CD14-positive monocyte (primary cell): Measurements from ENCODE around the gene ARHGAP40. TPM values are rescaled to one million over a fixed set of nuclear protein-coding genes. Genes with fewer than 3 reads are reported as not detected.

Experiments
- DNase-seq, 3 donors: peaks; one replicate each; pipeline ENCODE4 v3.0.0-alpha.2; 2011 to 2022
- H2AFZ ChIP-seq: 2 replicates; pipeline ENCODE4 v1.6.0; 2012; ENCODE audit warnings: mild to moderate bottlenecking, low read depth, low read length, inconsistent platforms; ENCODE audit not compliant: insufficient read depth, poor library complexity, severe bottlenecking
- H3K27ac ChIP-seq, 2 donors: 1 replicate in 1 of 2; 2 replicates in 1 of 2; pipeline ENCODE4 v1.5.1; 2012 to 2013; ENCODE audit warnings: low read length in 2 of 2, control low read depth in 1 of 2, inconsistent platforms in 1 of 2, low read depth in 1 of 2, mild to moderate bottlenecking in 1 of 2
- H3K27me3 ChIP-seq, 2 donors: one replicate each; pipeline versions ENCODE4 v1.6.0 to v1.6.1; 2011 to 2013; ENCODE audit warnings: low read length in 2 of 2; ENCODE audit not compliant: control insufficient read depth in 2 of 2, insufficient read depth in 2 of 2
- H3K36me3 ChIP-seq, 2 donors: replicated peaks in 1 of 2; 1 replicate in 1 of 2; 2 replicates in 1 of 2; pipeline versions ENCODE4 v1.5.1 to v1.6.1; 2012 to 2013; ENCODE audit warnings: low read length in 2 of 2, control low read depth in 1 of 2, inconsistent platforms in 1 of 2, mild to moderate bottlenecking in 1 of 2; ENCODE audit not compliant: insufficient read depth in 2 of 2, control insufficient read depth in 1 of 2
- H3K4me1 ChIP-seq, 2 donors: 1 replicate in 1 of 2; 2 replicates in 1 of 2; pipeline versions ENCODE4 v1.5.1 to v1.6.1; 2012 to 2013; ENCODE audit warnings: low read length in 2 of 2, control low read depth in 1 of 2, inconsistent platforms in 1 of 2, mild to moderate bottlenecking in 1 of 2, moderate library complexity in 1 of 2; ENCODE audit not compliant: insufficient read depth in 2 of 2, control insufficient read depth in 1 of 2
- H3K4me2 ChIP-seq: replicated peaks from 2 replicates; pipeline ENCODE3; 2012; ENCODE audit warnings: low read length, moderate library complexity, mild to moderate bottlenecking; ENCODE audit not compliant: poor library complexity, severe bottlenecking; ENCODE audit errors: extremely low read depth
- H3K4me3 ChIP-seq, 3 experiments: fragments of 200-600 bp in 1 of 3; sonication (generic) in 1 of 3; replicated peaks in 1 of 3; 1 replicate in 2 of 3; 2 replicates in 1 of 3; pipeline ENCODE4 v1.5.1; 2011 to 2013; ENCODE audit warnings: low read length in 3 of 3, mild to moderate bottlenecking in 3 of 3, control low read depth in 2 of 3, low read depth in 2 of 3, inconsistent platforms in 1 of 3, moderate library complexity in 1 of 3
- H3K79me2 ChIP-seq: 2 replicates; pipeline ENCODE4 v1.6.0; 2012; ENCODE audit warnings: mild to moderate bottlenecking, control low read depth, inconsistent platforms, low read length, moderate library complexity; ENCODE audit not compliant: insufficient read depth
- H3K9ac ChIP-seq: 2 replicates; pipeline ENCODE4 v1.6.0; 2017; ENCODE audit warnings: low read length, mild to moderate bottlenecking; ENCODE audit not compliant: insufficient read depth, poor library complexity, severe bottlenecking
- H3K9me3 ChIP-seq, 2 donors: replicated peaks in 1 of 2; 1 replicate in 1 of 2; 2 replicates in 1 of 2; pipeline versions ENCODE4 v1.5.1 to v1.6.1; 2012 to 2013; ENCODE audit warnings: low read length in 2 of 2, control low read depth in 1 of 2; ENCODE audit not compliant: control insufficient read depth in 1 of 2, insufficient read depth in 1 of 2
- H4K20me1 ChIP-seq: 2 replicates; pipeline ENCODE4 v1.6.0; 2012; ENCODE audit warnings: mild to moderate bottlenecking, low read length, control low read depth, moderate library complexity; ENCODE audit not compliant: insufficient read depth
- H3K27ac Mint-ChIP-seq, 7 donors: one replicate each; pipeline ENCODE4 v1.8.0; 2020; ENCODE audit warnings: mild to moderate bottlenecking in 7 of 7, mixed read lengths in 7 of 7, moderate library complexity in 6 of 7, inconsistent platforms in 2 of 7
- H3K27me3 Mint-ChIP-seq, 3 donors: one replicate each; pipeline ENCODE4 v1.8.0; 2021 to 2022; ENCODE audit warnings: low read depth in 3 of 3, mild to moderate bottlenecking in 3 of 3, mixed read lengths in 3 of 3, moderate library complexity in 3 of 3, inconsistent platforms in 1 of 3
- H3K36me3 Mint-ChIP-seq, 2 donors: one replicate each; pipeline ENCODE4 v1.8.0; 2020; ENCODE audit warnings: mixed read lengths in 2 of 2, inconsistent platforms in 1 of 2, mild to moderate bottlenecking in 1 of 2
- H3K4me1 Mint-ChIP-seq: one replicate; pipeline ENCODE4 v1.8.0; 2020; ENCODE audit warnings: mild to moderate bottlenecking, mixed read lengths
- H3K4me3 Mint-ChIP-seq, 2 donors: one replicate each; pipeline ENCODE4 v1.8.0; 2020; ENCODE audit warnings: mild to moderate bottlenecking in 2 of 2, mixed read lengths in 2 of 2, moderate library complexity in 1 of 2
- H3K9me3 Mint-ChIP-seq, 7 donors: one replicate each; pipeline ENCODE4 v1.8.0; 2020 to 2022; ENCODE audit warnings: mixed read lengths in 7 of 7, mild to moderate bottlenecking in 6 of 7, moderate library complexity in 6 of 7, inconsistent platforms in 2 of 7
- WGBS: methylation state at CpG from one replicate; pipeline ENCODE4 v1.1.5; 2013; ENCODE audit warnings: missing lambda C conversion rate; ENCODE audit not compliant: insufficient coverage; 5-methylcytosine and 5-hydroxymethylcytosine counted together
- intact Hi-C, 2 donors: fragments of 100-400 bp; cut with micrococcal nuclease; formaldehyde crosslinking; loops; one replicate each; pipeline versions ENCODE4 v1.15.0 to v1.15.1; 2023
- polyA plus RNA-seq, 3 donors: library from polyadenylated mRNA; depleted of rRNA in 1 of 3; unstranded in 2 of 3; stranded (reverse) in 1 of 3; fragments of 300-500 nt in 2 of 3; fragments of >200 nt in 1 of 3; fragmentation: Illumina TruSeq in 2 of 3; gene quantifications; 1 replicate in 2 of 3; 2 replicates in 1 of 3; pipeline ENCODE4 v1.2.3, GENCODE V29; 2012 to 2021
- TF ChIP-seq, protein P1 (sequence below): fragments of 200-600 bp; IDR thresholded peaks from one replicate; pipeline ENCODE4 v1.8.0; 2022; ENCODE audit warnings: antibody characterized with exemption, mild to moderate bottlenecking

ARHGAP40 gene
- polyA plus RNA-seq, 3 donors, result not detected

DNA sequence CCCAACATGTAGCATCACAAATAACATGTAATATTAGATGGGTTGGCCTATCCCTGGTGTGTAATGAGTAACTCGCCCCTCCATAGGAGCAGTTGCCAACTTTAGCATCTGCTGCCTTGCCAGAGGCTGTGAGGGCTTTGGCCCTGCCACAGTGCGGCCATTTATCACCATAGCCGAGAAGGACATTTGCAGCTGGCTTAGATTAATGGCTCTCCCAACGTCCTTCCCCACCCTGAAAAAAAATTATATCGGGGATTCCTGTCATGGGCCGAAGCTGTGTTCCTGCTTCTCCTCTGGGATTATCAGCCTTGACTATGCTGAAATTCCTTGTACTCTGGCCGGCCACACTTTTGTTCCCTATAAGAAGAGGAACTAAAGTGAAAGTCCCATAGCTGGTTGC, 28.2 kb upstream of the ARHGAP40 start:
- peaks cover 74 to 92% of the 10 kb centered on the region in 2 donors for H3K36me3 ChIP-seq
- Mint-ChIP-seq H3K27me3 (no peaks in the 10 kb centered on the region), H3K36me3 (peaks cover 65 to 76% of the 10 kb centered on the region in 2 donors)

GRCh38 chr20:38579219-38579910, 22.2 kb upstream of the ARHGAP40 start:
- no peaks in the 10 kb centered on the region for H3K4me1 Mint-ChIP-seq
- Histone ChIP-seq H3K4me2 (no peak overlapping the region), H2AFZ (no peak overlapping the region), H3K27ac (no peak overlapping the region), H4K20me1 (no peaks in the 10 kb centered on the region), H3K4me3 (no peak overlapping the region), H3K9ac (no peak overlapping the region), H3K4me1 (no peaks in the 10 kb centered on the region), H3K79me2 (no peaks in the 10 kb centered on the region), H3K27me3 (no peaks in the 10 kb centered on the region), H3K9me3 (no peaks in the 10 kb centered on the region), H3K36me3 (peaks cover 25 to 34% of the 10 kb centered on the region in 2 donors)
- H3K9me3 Mint-ChIP-seq, result no peaks in the 10 kb centered on the region
- no peak overlapping the region for H3K4me3 Mint-ChIP-seq
- H3K36me3 Mint-ChIP-seq, result peaks cover 26 to 31% of the 10 kb centered on the region in 2 donors
- TF ChIP-seq, protein P1, sequence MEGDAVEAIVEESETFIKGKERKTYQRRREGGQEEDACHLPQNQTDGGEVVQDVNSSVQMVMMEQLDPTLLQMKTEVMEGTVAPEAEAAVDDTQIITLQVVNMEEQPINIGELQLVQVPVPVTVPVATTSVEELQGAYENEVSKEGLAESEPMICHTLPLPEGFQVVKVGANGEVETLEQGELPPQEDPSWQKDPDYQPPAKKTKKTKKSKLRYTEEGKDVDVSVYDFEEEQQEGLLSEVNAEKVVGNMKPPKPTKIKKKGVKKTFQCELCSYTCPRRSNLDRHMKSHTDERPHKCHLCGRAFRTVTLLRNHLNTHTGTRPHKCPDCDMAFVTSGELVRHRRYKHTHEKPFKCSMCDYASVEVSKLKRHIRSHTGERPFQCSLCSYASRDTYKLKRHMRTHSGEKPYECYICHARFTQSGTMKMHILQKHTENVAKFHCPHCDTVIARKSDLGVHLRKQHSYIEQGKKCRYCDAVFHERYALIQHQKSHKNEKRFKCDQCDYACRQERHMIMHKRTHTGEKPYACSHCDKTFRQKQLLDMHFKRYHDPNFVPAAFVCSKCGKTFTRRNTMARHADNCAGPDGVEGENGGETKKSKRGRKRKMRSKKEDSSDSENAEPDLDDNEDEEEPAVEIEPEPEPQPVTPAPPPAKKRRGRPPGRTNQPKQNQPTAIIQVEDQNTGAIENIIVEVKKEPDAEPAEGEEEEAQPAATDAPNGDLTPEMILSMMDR, result no peak
- intact Hi-C loops, result no loop called here
- 92% methylated on average over 5 of the region's 7 CpGs for WGBS
- DNase-seq, result no peak
- peaks cover 2 to 9% (median 7%) of the 10 kb centered on the region in 3 donors for H3K27me3 Mint-ChIP-seq
- peak overlapping the region in 1 of 7 donors; percentile 18 for H3K27ac Mint-ChIP-seq

More for the DNA sequence above, 28.2 kb upstream of the ARHGAP40 start:
- TF ChIP-seq, protein P1, result no peak
- no peaks in the 10 kb centered on the region for H3K27me3 ChIP-seq
- no peaks in the 10 kb centered on the region for H3K4me1 ChIP-seq
- H2AFZ ChIP-seq, result no peak overlapping the region
- intact Hi-C loops, result no loop called here
- no peak overlapping the region for H3K27ac ChIP-seq
- no peaks in the 10 kb centered on the region for H3K9me3 Mint-ChIP-seq
- H4K20me1 ChIP-seq, result peaks cover 8% of the 10 kb centered on the region
- H3K4me3 ChIP-seq, result no peak overlapping the region
- H3K27ac Mint-ChIP-seq, result peak overlapping the region in 1 of 7 donors; percentile 58
- H3K4me1 Mint-ChIP-seq, result peaks cover 7% of the 10 kb centered on the region
- 90% methylated on average over 7 of the region's 7 CpGs for WGBS
- no peaks in the 10 kb centered on the region for H3K79me2 ChIP-seq
- H3K9ac ChIP-seq, result no peak overlapping the region
- H3K9me3 ChIP-seq, result no peaks in the 10 kb centered on the region
- H3K4me2 ChIP-seq, result no peak overlapping the region
- no peak for DNase-seq
- H3K4me3 Mint-ChIP-seq, result no peak overlapping the region
